GM12878 (cell line): ENCODE measurements around the gene DIP2A. TPM values are rescaled to one million over a fixed set of nuclear protein-coding genes. Genes with fewer than 3 reads are reported as not detected.

ENCODE experiments used
- ASH2L ChIP-seq: fragments of 300-600, 200-600 bp; sonication (generic); IDR thresholded peaks from 2 replicates; pipeline ENCODE4 v1.6.1; 2017; ENCODE audit warnings: low read depth, mild to moderate bottlenecking, borderline replicate concordance
- BCL3 ChIP-seq: IDR thresholded peaks from 2 replicates; pipeline ENCODE4 v1.6.1; 2011; ENCODE audit warnings: borderline replicate concordance, low read depth, mild to moderate bottlenecking, moderate library complexity, low read length; ENCODE audit not compliant: insufficient read depth, poor library complexity, severe bottlenecking
- CBX3 ChIP-seq: fragments of 200-600 bp; sonication (generic); IDR thresholded peaks from 2 replicates; pipeline ENCODE4 v1.6.1; 2016; ENCODE audit warnings: low read depth, borderline replicate concordance
- JUNB ChIP-seq: IDR thresholded peaks from 2 replicates; pipeline ENCODE4 v1.6.1; 2016; ENCODE audit warnings: antibody characterized with exemption, mild to moderate bottlenecking
- MAX ChIP-seq: IDR thresholded peaks from 2 replicates; pipeline ENCODE4 v1.6.1; 2012; ENCODE audit warnings: low read depth, low read length, improper control_type of control experiment
- MEF2B ChIP-seq: fragments of 450-650 bp; IDR thresholded peaks from 2 replicates; pipeline ENCODE4 v1.6.1; 2018; ENCODE audit warnings: mild to moderate bottlenecking, moderate library complexity; ENCODE audit not compliant: partially characterized antibody, poor library complexity, severe bottlenecking
- NFXL1 ChIP-seq: fragments of 450-650 bp; IDR thresholded peaks from 2 replicates; pipeline ENCODE4 v1.6.1; 2017; ENCODE audit warnings: antibody characterized with exemption, mild to moderate bottlenecking, borderline replicate concordance
- NR2C2 ChIP-seq: IDR thresholded peaks from 2 replicates; pipeline ENCODE4 v1.6.1; 2011; ENCODE audit warnings: borderline replicate concordance, low read depth; ENCODE audit not compliant: control insufficient read depth, insufficient read length
- TCF3 ChIP-seq: IDR thresholded peaks from 2 replicates; pipeline ENCODE4 v1.6.1; 2012; ENCODE audit warnings: low read depth, mild to moderate bottlenecking, low read length, borderline replicate concordance; ENCODE audit not compliant: insufficient read depth
- polyA plus RNA-seq, 11 experiments: library from polyadenylated mRNA; depleted of rRNA in 4 of 11; unstranded in 6 of 11; stranded (reverse) in 5 of 11; fragments of >200 nt; fragmentation: Nextera tagmentation in 4 of 11; fragmentation: Illumina TruSeq in 1 of 11; extraction: Ambion mirVana in 4 of 11; extraction: Trizol in 1 of 11; gene quantifications; 1 replicate in 1 of 11; 2 replicates in 10 of 11; pipeline versions ENCODE4 v1.2.1 to v1.2.3, GENCODE V29; 2011 to 2016; ENCODE audit warnings: inconsistent platforms in 2 of 11, missing spikeins in 2 of 11, low read depth in 1 of 11
- total RNA-seq, 4 experiments: library from RNA; depleted of rRNA in 3 of 4; stranded (reverse); fragments of >200 nt in 3 of 4; fragmentation: Illumina TruSeq in 1 of 4; extraction: Trizol in 1 of 4; gene quantifications; 2 replicates each; pipeline versions ENCODE4 v1.2.1 to v1.2.3, GENCODE V29; 2013 to 2021
- TF ChIP-seq, protein P1 (sequence below): fragments of 450-650 bp; formaldehyde crosslinking; IDR thresholded peaks from 2 replicates; pipeline ENCODE4 v1.4.0; 2020; ENCODE audit warnings: mild to moderate bottlenecking, moderate library complexity
- TF ChIP-seq, protein P2 (sequence below): fragments of 450-650 bp; conservative IDR thresholded peaks from 2 replicates; pipeline ENCODE4 v1.6.1; 2017; ENCODE audit warnings: mild to moderate bottlenecking, moderate library complexity

DIP2A gene
- total and polyA plus RNA-seq, 10 of the 15 experiments (the other 5 are each of a cell fraction or from before 2014, with no cell fraction given) = 1.7 to 25.5 (median 12.2) TPM

DNA sequence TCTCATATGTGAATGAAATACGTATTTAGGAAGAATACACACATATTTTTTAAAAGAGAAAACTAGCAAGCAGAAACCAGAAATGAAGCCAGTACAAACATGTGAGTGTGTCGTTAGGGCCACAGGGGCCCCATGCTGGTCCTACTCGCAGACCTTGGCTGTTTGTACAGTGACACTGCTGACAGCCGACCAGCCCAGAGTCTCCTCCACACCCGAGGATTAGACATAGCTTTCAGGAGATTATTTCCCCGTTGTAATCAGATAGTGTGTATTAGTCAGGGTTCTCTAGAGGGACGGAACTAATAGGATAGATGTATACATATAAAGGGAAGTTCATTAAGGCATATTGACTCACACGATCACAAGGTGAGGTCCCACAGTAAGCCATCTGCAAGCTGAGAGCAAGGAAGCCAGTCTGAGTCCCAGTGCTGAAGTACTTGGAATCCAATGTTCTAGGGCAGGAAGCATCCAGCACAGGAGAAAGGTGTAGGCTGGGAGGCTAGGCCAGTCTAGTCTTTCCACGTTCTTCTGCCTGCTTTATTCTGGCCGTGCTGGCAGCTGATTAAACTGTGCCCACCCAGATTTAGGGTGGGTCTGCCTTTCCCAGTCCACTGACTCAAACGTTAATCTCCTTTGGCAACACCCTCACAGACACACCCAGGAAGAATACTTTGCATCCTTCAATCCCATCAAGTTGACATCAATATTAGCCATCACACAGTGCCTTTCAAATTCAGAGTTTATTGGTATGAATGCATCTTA lies 51.2 kb downstream of the DIP2A start (continued):
- no peak for TF ChIP-seq BCL3
- TF ChIP-seq MAX = no peak
- TF ChIP-seq ASH2L = no peak
- no peak for TF ChIP-seq NFXL1
- no peak for TF ChIP-seq NR2C2
- TF ChIP-seq, protein P1, sequence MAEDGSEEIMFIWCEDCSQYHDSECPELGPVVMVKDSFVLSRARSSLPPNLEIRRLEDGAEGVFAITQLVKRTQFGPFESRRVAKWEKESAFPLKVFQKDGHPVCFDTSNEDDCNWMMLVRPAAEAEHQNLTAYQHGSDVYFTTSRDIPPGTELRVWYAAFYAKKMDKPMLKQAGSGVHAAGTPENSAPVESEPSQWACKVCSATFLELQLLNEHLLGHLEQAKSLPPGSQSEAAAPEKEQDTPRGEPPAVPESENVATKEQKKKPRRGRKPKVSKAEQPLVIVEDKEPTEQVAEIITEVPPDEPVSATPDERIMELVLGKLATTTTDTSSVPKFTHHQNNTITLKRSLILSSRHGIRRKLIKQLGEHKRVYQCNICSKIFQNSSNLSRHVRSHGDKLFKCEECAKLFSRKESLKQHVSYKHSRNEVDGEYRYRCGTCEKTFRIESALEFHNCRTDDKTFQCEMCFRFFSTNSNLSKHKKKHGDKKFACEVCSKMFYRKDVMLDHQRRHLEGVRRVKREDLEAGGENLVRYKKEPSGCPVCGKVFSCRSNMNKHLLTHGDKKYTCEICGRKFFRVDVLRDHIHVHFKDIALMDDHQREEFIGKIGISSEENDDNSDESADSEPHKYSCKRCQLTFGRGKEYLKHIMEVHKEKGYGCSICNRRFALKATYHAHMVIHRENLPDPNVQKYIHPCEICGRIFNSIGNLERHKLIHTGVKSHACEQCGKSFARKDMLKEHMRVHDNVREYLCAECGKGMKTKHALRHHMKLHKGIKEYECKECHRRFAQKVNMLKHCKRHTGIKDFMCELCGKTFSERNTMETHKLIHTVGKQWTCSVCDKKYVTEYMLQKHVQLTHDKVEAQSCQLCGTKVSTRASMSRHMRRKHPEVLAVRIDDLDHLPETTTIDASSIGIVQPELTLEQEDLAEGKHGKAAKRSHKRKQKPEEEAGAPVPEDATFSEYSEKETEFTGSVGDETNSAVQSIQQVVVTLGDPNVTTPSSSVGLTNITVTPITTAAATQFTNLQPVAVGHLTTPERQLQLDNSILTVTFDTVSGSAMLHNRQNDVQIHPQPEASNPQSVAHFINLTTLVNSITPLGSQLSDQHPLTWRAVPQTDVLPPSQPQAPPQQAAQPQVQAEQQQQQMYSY (CRISPR knock-in tag) = no peak
- TF ChIP-seq, protein P2, sequence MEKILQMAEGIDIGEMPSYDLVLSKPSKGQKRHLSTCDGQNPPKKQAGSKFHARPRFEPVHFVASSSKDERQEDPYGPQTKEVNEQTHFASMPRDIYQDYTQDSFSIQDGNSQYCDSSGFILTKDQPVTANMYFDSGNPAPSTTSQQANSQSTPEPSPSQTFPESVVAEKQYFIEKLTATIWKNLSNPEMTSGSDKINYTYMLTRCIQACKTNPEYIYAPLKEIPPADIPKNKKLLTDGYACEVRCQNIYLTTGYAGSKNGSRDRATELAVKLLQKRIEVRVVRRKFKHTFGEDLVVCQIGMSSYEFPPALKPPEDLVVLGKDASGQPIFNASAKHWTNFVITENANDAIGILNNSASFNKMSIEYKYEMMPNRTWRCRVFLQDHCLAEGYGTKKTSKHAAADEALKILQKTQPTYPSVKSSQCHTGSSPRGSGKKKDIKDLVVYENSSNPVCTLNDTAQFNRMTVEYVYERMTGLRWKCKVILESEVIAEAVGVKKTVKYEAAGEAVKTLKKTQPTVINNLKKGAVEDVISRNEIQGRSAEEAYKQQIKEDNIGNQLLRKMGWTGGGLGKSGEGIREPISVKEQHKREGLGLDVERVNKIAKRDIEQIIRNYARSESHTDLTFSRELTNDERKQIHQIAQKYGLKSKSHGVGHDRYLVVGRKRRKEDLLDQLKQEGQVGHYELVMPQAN = no peak
- no peak for TF ChIP-seq CBX3
- TF ChIP-seq TCF3 = no peak
- TF ChIP-seq JUNB = no peak
- TF ChIP-seq MEF2B = no peak
